ENCODE data around the gene NKX2-4.

NKX2-4 gene

GRCh38 chr20:21364413-21364812 lies 32.9 kb downstream of the NKX2-4 start:
- DNase-seq (ENCODE audit: low read depth in 2 of 3, low spot score in 2 of 3): no peak

GRCh38 chr20:21361266-21361665 lies 36.1 kb downstream of the NKX2-4 start:
- no peak for DNase-seq (ENCODE audit: low read depth in 2 of 3, low spot score in 2 of 3)

- DNase-seq (ENCODE audit: low read depth in 2 of 3, low spot score in 2 of 3): no peak
Observed at GRCh38 chr20:21360705-21361104, 36.6 kb downstream of the NKX2-4 start.

- DNase-seq (ENCODE audit: low read depth in 2 of 3, low spot score in 2 of 3): no peak
Observed at GRCh38 chr20:21358737-21359136, 38.6 kb downstream of the NKX2-4 start.

- DNase-seq (ENCODE audit: low read depth in 2 of 3, low spot score in 2 of 3): no peak
Observed at GRCh38 chr20:21357844-21358243, 39.5 kb downstream of the NKX2-4 start.

- DNase-seq (ENCODE audit: low read depth in 2 of 3, low spot score in 2 of 3): no peak
Observed at GRCh38 chr20:21356386-21356785, 40.9 kb downstream of the NKX2-4 start.

GRCh38 chr20:21355981-21356380 lies 41.3 kb downstream of the NKX2-4 start:
- no peak for DNase-seq (ENCODE audit: low read depth in 2 of 3, low spot score in 2 of 3)

GRCh38 chr20:21353236-21353635 lies 44.1 kb downstream of the NKX2-4 start:
- no peak for DNase-seq (ENCODE audit: low read depth in 2 of 3, low spot score in 2 of 3)

GRCh38 chr20:21352703-21353102 lies 44.6 kb downstream of the NKX2-4 start:
- no peak for DNase-seq (ENCODE audit: low read depth in 2 of 3, low spot score in 2 of 3)

All from activated CD8-positive, alpha-beta memory T cell treated with anti-CD3 and anti-CD28 coated beads for 48 hours (primary cell).